Measurements from ENCODE around the gene GFI1B. TPM values are rescaled to one million over a fixed set of nuclear protein-coding genes. Genes with fewer than 3 reads are reported as not detected.
"Not testable (repeated sequence)": the region's sequence is repeated elsewhere in the genome, so short reads cannot be mapped to it uniquely, and the experiment has no call there.

GFI1B gene
- total RNA-seq, 2 donors from 2014 or later = not detected

- no peak for TF ChIP-seq CTCF (IDR thresholded peaks at IDR 0.05)
- no peak for TF ChIP-seq POLR2A (IDR thresholded peaks at IDR 0.05)
Measured at GRCh38 chr9:132995879-132996278, 17.4 kb downstream of the GFI1B start.

GRCh38 chr9:132996526-132996925 is 18.0 kb downstream of the GFI1B start:
- Histone ChIP-seq H3K36me3 (replicated peaks in 1 of 2; ENCODE audit: insufficient read depth in 1 of 2, low read depth in 2 of 2) (no peaks in the 10 kb centered on the region), H3K27ac (no peak overlapping the region), H3K27me3 (no peaks in the 10 kb centered on the region), H3K4me1 (no peaks in the 10 kb centered on the region), H3K4me3 (no peak overlapping the region), H3K9me3 (no peaks in the 10 kb centered on the region)
- 64 to 67% methylated on average over 8 to 13 of the region's 13 CpGs for WGBS, 2 donors
- no peak for DNase-seq
- TF ChIP-seq CTCF (IDR thresholded peaks at IDR 0.05) = no peak
- no peak for TF ChIP-seq POLR2A (IDR thresholded peaks at IDR 0.05)
- ATAC-seq = no peak
- intact Hi-C loops (cut with DNase I) = no loop called here

More at GRCh38 chr9:132995879-132996278, 17.4 kb downstream of the GFI1B start:
- H3K4me3 ChIP-seq = no peak overlapping the region
- no peak for DNase-seq
- no peak for ATAC-seq
- no peaks in the 10 kb centered on the region for H3K4me1 ChIP-seq
- no peaks in the 10 kb centered on the region for H3K27me3 ChIP-seq
- intact Hi-C loops (cut with DNase I) = no loop called here
- no peaks in the 10 kb centered on the region for H3K36me3 ChIP-seq (replicated peaks in 1 of 2; ENCODE audit: insufficient read depth in 1 of 2, low read depth in 2 of 2)
- no peak overlapping the region for H3K27ac ChIP-seq
- no peaks in the 10 kb centered on the region for H3K9me3 ChIP-seq
- 73 to 79% methylated on average over 6 to 8 of the region's 8 CpGs for WGBS, 2 donors

- 31 to 55% methylated on average over 4 of the region's 4 CpGs for WGBS, 2 donors
- Histone ChIP-seq H3K27me3 (no peaks in the 10 kb centered on the region), H3K27ac (no peak overlapping the region), H3K4me1 (no peaks in the 10 kb centered on the region), H3K9me3 (no peaks in the 10 kb centered on the region), H3K36me3 (replicated peaks in 1 of 2; ENCODE audit: insufficient read depth in 1 of 2, low read depth in 2 of 2) (no peaks in the 10 kb centered on the region), H3K4me3 (no peak overlapping the region)
- intact Hi-C loops (cut with DNase I) = no loop called here
- DNase-seq (no peak), ATAC-seq (no peak)
- TF ChIP-seq CTCF (IDR thresholded peaks at IDR 0.05) = no peak
- no peak for TF ChIP-seq POLR2A (IDR thresholded peaks at IDR 0.05)
Measured at GRCh38 chr9:132997591-132997990, 19.1 kb downstream of the GFI1B start.

DNA sequence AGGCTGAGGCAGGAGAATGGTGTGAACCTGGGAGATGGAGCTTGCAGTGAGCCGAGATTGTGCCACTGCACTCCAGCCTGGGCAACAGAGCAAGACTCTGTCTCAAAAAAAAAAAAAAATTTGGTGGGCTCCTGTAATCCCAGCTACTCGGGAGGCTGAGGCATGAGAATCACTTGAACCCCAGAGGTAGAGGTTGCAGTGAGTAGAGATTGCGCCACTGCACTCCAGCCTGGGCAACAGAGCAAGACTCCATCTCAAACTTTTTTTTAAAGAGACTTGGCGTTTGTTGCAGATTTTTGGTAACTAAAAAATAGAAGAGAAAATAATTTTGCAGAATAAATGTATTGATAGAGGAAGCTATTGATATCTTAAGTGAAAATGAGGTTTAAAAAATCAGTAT is 19.7 kb downstream of the GFI1B start:
- DNase-seq; H3K36me3 ChIP-seq (replicated peaks in 1 of 2; ENCODE audit: insufficient read depth in 1 of 2, low read depth in 2 of 2); ATAC-seq; H3K27ac ChIP-seq; H3K4me1 ChIP-seq; H3K4me3 ChIP-seq; intact Hi-C loops (cut with DNase I); H3K9me3 ChIP-seq; H3K27me3 ChIP-seq: not testable (repeated sequence)
- WGBS, 2 donors = 63 to 78% methylated on average over 3 of the region's 4 CpGs

GRCh38 chr9:132998831-132999635 is 20.5 kb downstream of the GFI1B start:
- no peak for TF ChIP-seq CTCF (IDR thresholded peaks at IDR 0.05)
- TF ChIP-seq POLR2A (IDR thresholded peaks at IDR 0.05) = no peak
- intact Hi-C loops (cut with DNase I) = no loop called here
- Histone ChIP-seq H3K9me3 (no peaks in the 10 kb centered on the region), H3K27me3 (no peaks in the 10 kb centered on the region), H3K27ac (no peak overlapping the region), H3K4me3 (no peak overlapping the region), H3K4me1 (no peaks in the 10 kb centered on the region), H3K36me3 (replicated peaks in 1 of 2; ENCODE audit: insufficient read depth in 1 of 2, low read depth in 2 of 2) (no peaks in the 10 kb centered on the region)
- DNase-seq (no peak), ATAC-seq (no peak)
- 43 to 51% methylated on average over 11 to 18 of the region's 18 CpGs for WGBS, 2 donors
